ENCODE measurements around the gene TTC28. TPM values are rescaled to one million over a fixed set of nuclear protein-coding genes. Genes with fewer than 3 reads are reported as not detected.

TTC28 gene
- total RNA-seq, 1 donor from 2014 or later = 24.5 TPM

DNA sequence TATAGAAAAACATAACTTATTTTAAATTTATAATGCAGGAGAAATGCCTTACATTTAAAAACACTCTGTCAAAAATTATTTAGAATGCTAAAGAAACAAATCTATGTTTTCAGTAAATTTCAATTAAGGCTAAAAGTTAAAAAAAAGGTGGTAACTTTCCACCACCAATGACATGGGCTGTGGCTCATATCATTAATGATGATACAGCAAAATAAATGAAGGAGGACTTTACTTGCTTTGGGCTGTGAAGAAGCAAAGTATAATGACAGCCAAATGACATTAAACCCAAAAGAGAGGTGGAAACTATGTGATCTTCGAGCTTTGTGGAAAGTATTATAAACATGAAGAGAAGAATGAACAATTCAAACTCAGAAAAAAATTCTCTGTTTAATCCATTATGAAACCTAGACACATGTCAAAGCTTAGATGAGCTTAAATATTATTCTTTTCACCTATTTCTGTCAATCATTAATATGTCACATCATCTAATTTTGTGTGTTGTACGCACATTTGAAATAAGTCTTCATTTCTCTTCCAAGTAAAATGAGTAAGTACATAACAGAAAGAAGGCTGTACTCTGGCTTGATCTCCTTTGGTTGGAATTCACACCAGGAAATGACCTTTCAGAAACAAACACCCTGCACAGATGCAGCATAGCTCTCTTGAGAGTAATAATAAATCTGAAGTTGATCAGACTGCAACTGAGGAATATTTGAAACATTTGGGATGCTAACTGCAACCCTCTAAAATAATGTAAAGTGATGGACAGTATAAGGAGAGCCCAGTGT, 265.8 kb downstream of the TTC28 start:
- H3K4me3 ChIP-seq = no peak overlapping the region
- H3K27me3 ChIP-seq = no peaks in the 10 kb centered on the region
- intact Hi-C loops (cut with DNase I) = no loop called here
- no peak for DNase-seq (ENCODE audit: low spot score in 2 of 2)
- no peaks in the 10 kb centered on the region for H3K9me3 ChIP-seq
- TF ChIP-seq, protein P1, sequence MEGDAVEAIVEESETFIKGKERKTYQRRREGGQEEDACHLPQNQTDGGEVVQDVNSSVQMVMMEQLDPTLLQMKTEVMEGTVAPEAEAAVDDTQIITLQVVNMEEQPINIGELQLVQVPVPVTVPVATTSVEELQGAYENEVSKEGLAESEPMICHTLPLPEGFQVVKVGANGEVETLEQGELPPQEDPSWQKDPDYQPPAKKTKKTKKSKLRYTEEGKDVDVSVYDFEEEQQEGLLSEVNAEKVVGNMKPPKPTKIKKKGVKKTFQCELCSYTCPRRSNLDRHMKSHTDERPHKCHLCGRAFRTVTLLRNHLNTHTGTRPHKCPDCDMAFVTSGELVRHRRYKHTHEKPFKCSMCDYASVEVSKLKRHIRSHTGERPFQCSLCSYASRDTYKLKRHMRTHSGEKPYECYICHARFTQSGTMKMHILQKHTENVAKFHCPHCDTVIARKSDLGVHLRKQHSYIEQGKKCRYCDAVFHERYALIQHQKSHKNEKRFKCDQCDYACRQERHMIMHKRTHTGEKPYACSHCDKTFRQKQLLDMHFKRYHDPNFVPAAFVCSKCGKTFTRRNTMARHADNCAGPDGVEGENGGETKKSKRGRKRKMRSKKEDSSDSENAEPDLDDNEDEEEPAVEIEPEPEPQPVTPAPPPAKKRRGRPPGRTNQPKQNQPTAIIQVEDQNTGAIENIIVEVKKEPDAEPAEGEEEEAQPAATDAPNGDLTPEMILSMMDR (IDR thresholded peaks at IDR 0.05) = no peak
- no peaks in the 10 kb centered on the region for H3K36me3 ChIP-seq
- H3K4me1 ChIP-seq = peaks cover 0 to 21% of the 10 kb centered on the region in 2 donors
- H3K27ac ChIP-seq = peak overlapping the region; percentile 3 to 30

DNA sequence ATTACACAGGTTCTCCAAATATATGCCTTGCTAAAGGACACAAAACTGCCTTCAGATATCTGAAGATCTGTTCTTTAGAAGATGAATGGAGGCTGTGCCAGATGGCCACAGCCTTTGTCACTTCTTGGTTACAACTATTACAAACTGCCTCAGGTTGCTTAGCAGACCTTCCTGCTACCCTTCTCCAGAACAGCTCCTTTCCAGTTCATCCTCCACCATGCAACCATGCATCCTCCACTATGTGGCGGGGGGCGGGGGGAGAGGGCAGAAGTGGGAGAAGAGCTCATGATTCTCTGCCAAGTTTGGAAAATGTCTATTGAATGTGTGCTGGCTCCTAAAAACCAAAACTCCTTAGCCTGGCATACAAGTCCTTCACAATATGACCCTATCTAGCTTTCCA, 267.5 kb downstream of the TTC28 start:
- Histone ChIP-seq H3K27ac (no peak overlapping the region), H3K9me3 (no peaks in the 10 kb centered on the region), H3K4me1 (peaks cover 0 to 21% of the 10 kb centered on the region in 2 donors), H3K27me3 (no peaks in the 10 kb centered on the region), H3K36me3 (no peaks in the 10 kb centered on the region), H3K4me3 (no peak overlapping the region)
- intact Hi-C loops (cut with DNase I) = no loop called here
- no peak for DNase-seq (ENCODE audit: low spot score in 2 of 2)
- TF ChIP-seq, protein P1 (IDR thresholded peaks at IDR 0.05) = no peak

DNA sequence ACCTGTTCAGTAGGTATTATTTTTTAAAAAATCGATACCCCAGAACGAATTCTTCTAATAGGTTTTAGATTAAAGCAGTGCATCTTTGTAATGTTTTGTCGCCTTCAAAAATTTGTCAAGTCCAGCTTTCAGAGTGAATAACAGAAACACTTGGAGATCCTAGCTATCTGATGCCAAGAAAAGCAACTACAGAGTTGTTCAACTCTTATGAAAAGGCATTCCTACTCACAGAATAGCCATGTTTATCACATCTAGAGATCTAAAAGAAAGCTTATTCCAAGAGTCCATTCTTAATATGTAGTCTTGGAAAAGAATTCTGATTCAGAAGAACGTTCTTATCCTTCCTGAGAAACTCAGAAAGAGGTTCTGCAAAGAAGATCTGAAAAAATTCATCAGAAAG, 268.5 kb downstream of the TTC28 start:
- TF ChIP-seq, protein P1 (IDR thresholded peaks at IDR 0.05) = no peak

DNA sequence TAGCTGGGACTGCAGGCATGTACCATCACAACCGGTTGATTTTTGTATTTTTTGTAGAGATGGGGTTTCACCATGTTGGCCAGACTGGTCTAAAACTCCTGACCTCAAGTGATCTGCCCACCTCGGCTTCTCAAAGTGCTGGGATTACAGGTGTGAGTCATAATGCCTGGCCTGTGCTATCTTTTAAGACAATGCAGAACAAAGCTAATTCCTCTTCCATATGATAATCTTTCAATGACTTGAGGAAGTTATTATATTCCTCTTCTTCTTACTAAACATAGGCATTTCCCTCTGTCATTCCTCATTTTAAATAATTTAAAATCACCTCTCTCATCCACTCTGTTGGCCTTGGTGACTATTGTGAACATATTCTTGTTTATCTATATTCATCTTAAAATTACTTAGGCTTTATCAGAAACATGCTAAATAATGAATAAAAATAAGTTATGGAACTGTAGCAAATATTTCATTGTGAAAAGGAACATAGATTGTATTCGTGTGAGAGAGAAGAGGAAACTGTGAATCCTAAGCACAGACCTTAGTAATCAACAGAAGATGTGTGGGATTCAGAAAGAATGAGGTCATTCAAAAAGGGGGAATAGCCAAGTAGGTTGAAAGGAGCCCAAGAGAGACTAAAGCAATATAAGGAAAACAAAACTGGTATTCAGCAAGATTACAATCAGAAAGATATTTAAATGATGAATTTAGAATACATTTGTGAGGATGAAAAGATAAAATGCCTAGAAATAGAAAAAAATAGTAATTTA, 269.4 kb downstream of the TTC28 start:
- Histone ChIP-seq H3K4me1 (peaks cover 0 to 21% of the 10 kb centered on the region in 2 donors), H3K36me3 (no peaks in the 10 kb centered on the region), H3K27me3 (no peaks in the 10 kb centered on the region), H3K27ac (peak overlapping the region; percentile 36 to 39), H3K9me3 (no peaks in the 10 kb centered on the region), H3K4me3 (no peak overlapping the region)
- intact Hi-C loops (cut with DNase I) = no loop called here
- TF ChIP-seq, protein P1 (IDR thresholded peaks at IDR 0.05) = no peak
- no peak for DNase-seq (ENCODE audit: low spot score in 2 of 2)

More for the DNA sequence above, 268.5 kb downstream of the TTC28 start:
- H3K27me3 ChIP-seq = no peaks in the 10 kb centered on the region
- peak overlapping the region in 1 of 2 donors; percentile 44 for H3K4me3 ChIP-seq
- no peaks in the 10 kb centered on the region for H3K9me3 ChIP-seq
- H3K36me3 ChIP-seq = no peaks in the 10 kb centered on the region
- DNase-seq (ENCODE audit: low spot score in 2 of 2) = no peak
- peak overlapping the region; percentile 36 to 45 for H3K27ac ChIP-seq
- H3K4me1 ChIP-seq = peaks cover 0 to 21% of the 10 kb centered on the region in 2 donors
- intact Hi-C loops (cut with DNase I) = no loop called here

DNA sequence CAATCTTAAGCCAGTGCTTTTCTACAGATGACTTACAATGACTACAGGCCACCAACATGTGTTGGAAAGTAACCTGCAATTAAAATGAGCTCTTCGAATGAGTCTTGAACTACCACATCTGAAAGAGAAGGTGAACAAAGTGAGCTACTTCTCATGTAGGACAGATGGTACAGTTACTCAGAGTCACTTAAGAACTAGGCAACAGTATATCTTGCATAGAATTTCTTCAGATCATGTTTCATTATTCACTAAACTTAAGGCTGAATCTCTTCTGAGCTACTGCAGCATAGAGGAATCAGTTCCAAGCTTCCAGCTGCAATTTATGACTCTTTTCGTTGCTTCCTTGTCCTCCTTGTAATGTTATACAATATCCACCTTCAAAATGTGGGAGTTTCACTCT, 270.9 kb downstream of the TTC28 start:
- no peaks in the 10 kb centered on the region for H3K27me3 ChIP-seq
- no peaks in the 10 kb centered on the region for H3K36me3 ChIP-seq
- DNase-seq (ENCODE audit: low spot score in 2 of 2) = no peak
- TF ChIP-seq, protein P1 (IDR thresholded peaks at IDR 0.05) = no peak
- H3K4me1 ChIP-seq = peaks cover 0 to 20% of the 10 kb centered on the region in 2 donors
- H3K27ac ChIP-seq = no peak overlapping the region
- H3K4me3 ChIP-seq = no peak overlapping the region
- intact Hi-C loops (cut with DNase I) = no loop called here
- no peaks in the 10 kb centered on the region for H3K9me3 ChIP-seq
